CD4-positive, alpha-beta T cell treated with Interleukin-4 for 1 hour (primary cell): ENCODE results near the gene NDFIP1.
A peak's percentile ranks its signal among the peaks of the same experiment; 100 is the strongest.
"Not testable (repeated sequence)": the region's sequence is repeated elsewhere in the genome, so short reads cannot be mapped to it uniquely, and the experiment has no call there.

ENCODE experiments used
- DNase-seq, 2 donors: peaks; one replicate each; pipeline ENCODE4 v3.0.0-alpha.2; 2020 to 2022

NDFIP1 gene

GRCh38 chr5:142120247-142120935, 11.8 kb downstream of the NDFIP1 start:
- DNase-seq = no peak

- no peak for DNase-seq
Observed at GRCh38 chr5:142122121-142122520, 13.5 kb downstream of the NDFIP1 start.

GRCh38 chr5:142125378-142125777, 16.8 kb downstream of the NDFIP1 start:
- DNase-seq = no peak

- DNase-seq = no peak
Observed at GRCh38 chr5:142125963-142126362, 17.4 kb downstream of the NDFIP1 start.

- peak in 1 of 2 donors; percentile 47 for DNase-seq
Observed at GRCh38 chr5:142128675-142129208, 20.2 kb downstream of the NDFIP1 start.

GRCh38 chr5:142129446-142130066, 21.0 kb downstream of the NDFIP1 start:
- no peak for DNase-seq

- no peak for DNase-seq
Observed at GRCh38 chr5:142131394-142131793, 22.8 kb downstream of the NDFIP1 start.

GRCh38 chr5:142132916-142133315, 24.3 kb downstream of the NDFIP1 start:
- DNase-seq = no peak

GRCh38 chr5:142133330-142134206, 25.0 kb downstream of the NDFIP1 start:
- DNase-seq = no peak

- no peak for DNase-seq
Observed at GRCh38 chr5:142134331-142135010, 25.9 kb downstream of the NDFIP1 start.

- DNase-seq = no peak
Observed at GRCh38 chr5:142141463-142141862, 32.9 kb downstream of the NDFIP1 start.

GRCh38 chr5:142143878-142144277, 35.3 kb downstream of the NDFIP1 start:
- peak in 1 of 2 donors; percentile 58 for DNase-seq

GRCh38 chr5:142145106-142145900, 36.7 kb downstream of the NDFIP1 start:
- DNase-seq = peak; percentile 66 to 73

- no peak for DNase-seq
Observed at GRCh38 chr5:142149363-142149762, 40.8 kb downstream of the NDFIP1 start.

- DNase-seq = no peak
Observed at GRCh38 chr5:142150431-142150830, 41.9 kb downstream of the NDFIP1 start.

- peak; percentile 51 to 73 for DNase-seq
Observed at GRCh38 chr5:142151436-142152383, 43.1 kb downstream of the NDFIP1 start.

- DNase-seq = no peak
Observed at GRCh38 chr5:142152384-142152732, 43.8 kb downstream of the NDFIP1 start.

- no peak for DNase-seq
Observed at GRCh38 chr5:142153674-142154448, 45.3 kb downstream of the NDFIP1 start.

- not testable (repeated sequence) for DNase-seq
Observed at GRCh38 chr5:142154449-142154841, 45.9 kb downstream of the NDFIP1 start.
